Body of pancreas (tissue), 4 donors: ENCODE results near the gene CREB3.

Source experiments
- POLR2A ChIP-seq, 3 donors: fragments of 450-650 bp; IDR thresholded peaks; one replicate each; pipeline ENCODE4 v1.6.1; 2016; ENCODE audit warnings: antibody characterized with exemption in 3 of 3, mild to moderate bottlenecking in 2 of 3
- TF ChIP-seq, protein P1 (sequence below), 7 experiments: fragments of 450-650 bp in 4 of 7; fragments of 200-600 bp in 3 of 7; sonication (generic) in 3 of 7; IDR thresholded peaks; one replicate each; pipeline ENCODE4 v1.5.1; 2016 to 2019; ENCODE audit warnings: antibody characterized with exemption in 7 of 7

DNA sequence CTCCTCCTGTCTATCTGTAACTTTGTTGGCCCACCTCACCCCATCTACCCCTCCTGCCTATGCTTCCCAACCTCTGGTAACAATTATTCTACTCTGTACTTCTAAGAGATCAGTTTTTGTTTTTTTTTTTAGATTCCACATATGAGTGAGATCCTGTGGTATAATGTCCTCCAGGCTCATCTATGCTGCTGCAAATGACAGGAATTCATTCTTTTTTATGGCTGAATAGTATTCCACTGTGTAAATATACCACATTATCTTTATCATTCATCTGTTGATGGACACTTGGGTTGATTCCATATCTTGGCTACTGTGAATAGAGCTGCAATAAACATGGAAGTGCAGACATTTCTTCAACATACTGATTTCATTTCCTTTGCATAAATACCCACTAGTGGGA, 51.0 kb downstream of the CREB3 start:
- TF ChIP-seq, protein P1, sequence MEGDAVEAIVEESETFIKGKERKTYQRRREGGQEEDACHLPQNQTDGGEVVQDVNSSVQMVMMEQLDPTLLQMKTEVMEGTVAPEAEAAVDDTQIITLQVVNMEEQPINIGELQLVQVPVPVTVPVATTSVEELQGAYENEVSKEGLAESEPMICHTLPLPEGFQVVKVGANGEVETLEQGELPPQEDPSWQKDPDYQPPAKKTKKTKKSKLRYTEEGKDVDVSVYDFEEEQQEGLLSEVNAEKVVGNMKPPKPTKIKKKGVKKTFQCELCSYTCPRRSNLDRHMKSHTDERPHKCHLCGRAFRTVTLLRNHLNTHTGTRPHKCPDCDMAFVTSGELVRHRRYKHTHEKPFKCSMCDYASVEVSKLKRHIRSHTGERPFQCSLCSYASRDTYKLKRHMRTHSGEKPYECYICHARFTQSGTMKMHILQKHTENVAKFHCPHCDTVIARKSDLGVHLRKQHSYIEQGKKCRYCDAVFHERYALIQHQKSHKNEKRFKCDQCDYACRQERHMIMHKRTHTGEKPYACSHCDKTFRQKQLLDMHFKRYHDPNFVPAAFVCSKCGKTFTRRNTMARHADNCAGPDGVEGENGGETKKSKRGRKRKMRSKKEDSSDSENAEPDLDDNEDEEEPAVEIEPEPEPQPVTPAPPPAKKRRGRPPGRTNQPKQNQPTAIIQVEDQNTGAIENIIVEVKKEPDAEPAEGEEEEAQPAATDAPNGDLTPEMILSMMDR (IDR thresholded peaks at IDR 0.05): no peak
- TF ChIP-seq POLR2A (IDR thresholded peaks at IDR 0.05): no peak
